GM19397 (cell line): ENCODE data around the gene C16orf95.
A peak's percentile ranks its signal among the peaks of the same experiment; 100 is the strongest.

ENCODE experiments used
- ATAC-seq: cut with Tn5 transposase; IDR thresholded peaks from one replicate; pipeline ENCODE4 v1.9.1; 2021; ENCODE audit warnings: mild to moderate bottlenecking, moderate library complexity; ENCODE audit not compliant: unreplicated experiment

C16orf95 gene

GRCh38 chr16:87319997-87320491 lies 2.9 kb upstream of the C16orf95 start:
- no peak for ATAC-seq

GRCh38 chr16:87319011-87319410 lies 1.8 kb upstream of the C16orf95 start:
- ATAC-seq: no peak

- ATAC-seq: peak; percentile 12
Measured at GRCh38 chr16:87317750-87318644, 805 bp upstream of the C16orf95 start.

GRCh38 chr16:87316450-87316922 lies 706 bp downstream of the C16orf95 start:
- no peak for ATAC-seq

GRCh38 chr16:87314990-87315420 lies 2.2 kb downstream of the C16orf95 start:
- ATAC-seq: no peak

GRCh38 chr16:87312008-87312407 lies 5.2 kb downstream of the C16orf95 start:
- no peak for ATAC-seq

- ATAC-seq: no peak
Measured at GRCh38 chr16:87311387-87311786, 5.8 kb downstream of the C16orf95 start.

GRCh38 chr16:87310610-87311009 lies 6.6 kb downstream of the C16orf95 start:
- ATAC-seq: no peak

GRCh38 chr16:87309620-87310525 lies 7.3 kb downstream of the C16orf95 start:
- no peak for ATAC-seq

- ATAC-seq: no peak
Measured at GRCh38 chr16:87308826-87309225, 8.4 kb downstream of the C16orf95 start.

GRCh38 chr16:87306516-87306915 lies 10.7 kb downstream of the C16orf95 start:
- ATAC-seq: no peak

- ATAC-seq: no peak
Measured at GRCh38 chr16:87305505-87306391, 11.4 kb downstream of the C16orf95 start.

GRCh38 chr16:87304951-87305350 lies 12.2 kb downstream of the C16orf95 start:
- ATAC-seq: no peak

GRCh38 chr16:87303962-87304521 lies 13.2 kb downstream of the C16orf95 start:
- ATAC-seq: no peak

- ATAC-seq: no peak
Measured at GRCh38 chr16:87303431-87303930, 13.7 kb downstream of the C16orf95 start.

GRCh38 chr16:87298857-87299465 lies 18.2 kb downstream of the C16orf95 start:
- no peak for ATAC-seq

GRCh38 chr16:87297918-87298631 lies 19.1 kb downstream of the C16orf95 start:
- ATAC-seq: no peak

GRCh38 chr16:87297407-87297806 lies 19.8 kb downstream of the C16orf95 start:
- no peak for ATAC-seq
